Memory B cell (primary cell): ENCODE data around the gene TMEM151A.
"Not testable (repeated sequence)": the region's sequence is repeated elsewhere in the genome, so short reads cannot be mapped to it uniquely, and the experiment has no call there.

Source experiments
- ATAC-seq: fragments of 150-1000 bp; cut with Tn5 transposase; 2 replicates; pipeline ENCODE4 v1.10.0; 2021; ENCODE audit warnings: low read depth, mild to moderate bottlenecking, moderate library complexity
- DNase-seq, 2 donors: peaks; one replicate each; pipeline ENCODE4 v3.0.0; 2022; ENCODE audit warnings: low spot score in 2 of 2
- H3K27ac Mint-ChIP-seq: one replicate; pipeline ENCODE4 v1.8.0; 2022; ENCODE audit warnings: mild to moderate bottlenecking, moderate library complexity, mixed read lengths
- H3K27me3 Mint-ChIP-seq: one replicate; pipeline ENCODE4 v1.8.0; 2022; ENCODE audit warnings: mixed read lengths
- H3K36me3 Mint-ChIP-seq: one replicate; pipeline ENCODE4 v1.8.0; 2022; ENCODE audit warnings: mild to moderate bottlenecking, mixed read lengths
- H3K4me1 Mint-ChIP-seq: one replicate; pipeline ENCODE4 v1.8.0; 2022; ENCODE audit warnings: mixed read lengths
- H3K4me3 Mint-ChIP-seq: one replicate; pipeline ENCODE4 v1.8.0; 2022; ENCODE audit warnings: mild to moderate bottlenecking, moderate library complexity, mixed read lengths
- H3K9me3 Mint-ChIP-seq: one replicate; pipeline ENCODE4 v1.8.0; 2022; ENCODE audit warnings: mixed read lengths

The TMEM151A gene

DNA sequence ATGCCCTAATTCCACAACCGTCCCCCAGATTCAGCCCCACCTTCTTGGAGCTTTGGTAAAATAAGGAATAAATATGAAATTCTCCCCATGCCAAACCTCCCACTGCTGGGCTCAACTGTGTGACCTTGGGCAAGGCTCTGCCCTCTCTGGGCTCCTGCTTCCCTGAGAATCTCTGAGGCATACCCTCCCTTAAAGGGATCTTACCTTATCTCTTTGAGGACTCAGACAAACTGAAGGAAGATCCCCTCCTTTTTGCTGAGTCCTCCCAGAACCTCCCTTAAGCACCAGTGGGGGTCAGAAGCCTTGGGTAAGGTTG, 22.4 kb downstream of the TMEM151A start:
- Mint-ChIP-seq H3K4me1 (peaks cover 22% of the 10 kb centered on the region), H3K9me3 (no peaks in the 10 kb centered on the region), H3K4me3 (peak overlapping the region; percentile 66), H3K27me3 (no peaks in the 10 kb centered on the region), H3K36me3 (no peaks in the 10 kb centered on the region), H3K27ac (no peak overlapping the region)
- ATAC-seq (no peak), DNase-seq (no peak)

DNA sequence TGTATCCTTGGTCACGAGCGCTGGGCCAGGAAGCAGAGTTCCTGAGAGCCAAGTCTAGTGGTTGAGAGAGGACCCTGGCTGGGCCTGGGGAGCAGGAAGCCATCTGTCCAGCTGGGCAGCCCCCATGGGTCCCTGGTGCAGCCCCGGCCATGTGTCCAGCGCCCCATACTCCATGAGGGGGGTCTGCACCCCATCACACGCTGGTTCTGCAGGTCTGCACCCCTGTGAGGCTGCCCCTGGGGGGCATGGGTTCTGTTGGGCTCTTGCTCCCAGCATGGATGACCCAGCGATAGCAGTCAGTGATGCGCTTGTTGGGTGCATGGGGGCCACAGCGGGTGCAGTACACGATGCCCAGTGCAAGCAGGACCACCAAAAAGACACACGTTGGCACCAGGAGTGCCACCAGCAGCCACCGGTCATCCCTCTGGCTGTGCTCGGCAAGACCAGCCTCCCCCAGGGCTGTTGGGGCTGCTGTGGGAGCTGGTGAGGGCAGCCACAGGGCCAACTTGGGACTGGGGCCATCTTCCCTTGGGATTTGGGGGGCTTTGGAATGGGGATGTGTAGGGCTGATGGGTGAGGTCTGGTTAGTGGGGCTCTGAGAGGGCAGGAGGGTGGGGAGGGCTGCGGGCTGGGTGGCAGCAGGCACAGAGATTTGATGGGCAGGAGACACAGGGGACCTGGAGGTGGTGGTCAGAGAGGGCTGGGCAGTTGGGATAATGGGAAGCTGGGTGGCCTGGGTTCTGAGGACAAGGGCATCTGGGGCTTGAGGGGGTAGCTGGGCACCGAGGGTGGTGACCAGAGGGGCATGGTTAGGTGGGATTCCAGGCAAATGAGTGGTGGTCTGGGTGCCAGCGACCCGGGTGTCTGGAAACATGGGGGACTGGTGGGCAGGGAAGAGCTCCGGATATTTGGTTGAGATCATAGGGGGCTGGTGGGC, 23.1 kb downstream of the TMEM151A start:
- H3K27me3 Mint-ChIP-seq: no peaks in the 10 kb centered on the region

DNA sequence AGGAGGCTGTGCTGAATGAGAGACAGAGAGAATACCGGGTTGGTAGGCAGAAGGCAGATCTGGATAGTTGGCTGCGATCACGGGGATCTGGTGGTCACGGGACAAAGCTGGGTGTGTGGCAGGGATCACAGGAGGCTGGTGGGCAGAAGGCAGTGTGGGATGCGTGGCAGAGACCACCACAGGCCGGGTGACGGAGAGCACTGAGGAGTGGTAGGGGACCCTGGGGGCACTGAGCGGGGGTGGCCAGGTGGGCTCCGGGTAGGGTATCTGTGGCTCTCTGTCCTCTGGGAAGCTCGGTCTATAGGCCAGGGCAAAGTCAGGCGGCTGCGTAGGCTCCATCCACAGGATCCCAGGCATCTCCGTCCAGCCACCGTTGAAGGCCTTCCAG, 23.8 kb downstream of the TMEM151A start:
- Mint-ChIP-seq H3K27ac (peak overlapping the region; percentile 39), H3K9me3 (no peaks in the 10 kb centered on the region), H3K4me1 (peaks cover 24% of the 10 kb centered on the region), H3K36me3 (no peaks in the 10 kb centered on the region), H3K27me3 (no peaks in the 10 kb centered on the region), H3K4me3 (no peak overlapping the region)
- DNase-seq: no peak
- ATAC-seq: no peak

More for the DNA sequence above, 23.1 kb downstream of the TMEM151A start:
- no peaks in the 10 kb centered on the region for H3K9me3 Mint-ChIP-seq
- no peak for DNase-seq
- peaks cover 24% of the 10 kb centered on the region for H3K4me1 Mint-ChIP-seq
- H3K36me3 Mint-ChIP-seq: no peaks in the 10 kb centered on the region
- ATAC-seq: no peak
- peak overlapping the region; percentile 39 for H3K27ac Mint-ChIP-seq
- peak overlapping the region; percentile 8 for H3K4me3 Mint-ChIP-seq

DNA sequence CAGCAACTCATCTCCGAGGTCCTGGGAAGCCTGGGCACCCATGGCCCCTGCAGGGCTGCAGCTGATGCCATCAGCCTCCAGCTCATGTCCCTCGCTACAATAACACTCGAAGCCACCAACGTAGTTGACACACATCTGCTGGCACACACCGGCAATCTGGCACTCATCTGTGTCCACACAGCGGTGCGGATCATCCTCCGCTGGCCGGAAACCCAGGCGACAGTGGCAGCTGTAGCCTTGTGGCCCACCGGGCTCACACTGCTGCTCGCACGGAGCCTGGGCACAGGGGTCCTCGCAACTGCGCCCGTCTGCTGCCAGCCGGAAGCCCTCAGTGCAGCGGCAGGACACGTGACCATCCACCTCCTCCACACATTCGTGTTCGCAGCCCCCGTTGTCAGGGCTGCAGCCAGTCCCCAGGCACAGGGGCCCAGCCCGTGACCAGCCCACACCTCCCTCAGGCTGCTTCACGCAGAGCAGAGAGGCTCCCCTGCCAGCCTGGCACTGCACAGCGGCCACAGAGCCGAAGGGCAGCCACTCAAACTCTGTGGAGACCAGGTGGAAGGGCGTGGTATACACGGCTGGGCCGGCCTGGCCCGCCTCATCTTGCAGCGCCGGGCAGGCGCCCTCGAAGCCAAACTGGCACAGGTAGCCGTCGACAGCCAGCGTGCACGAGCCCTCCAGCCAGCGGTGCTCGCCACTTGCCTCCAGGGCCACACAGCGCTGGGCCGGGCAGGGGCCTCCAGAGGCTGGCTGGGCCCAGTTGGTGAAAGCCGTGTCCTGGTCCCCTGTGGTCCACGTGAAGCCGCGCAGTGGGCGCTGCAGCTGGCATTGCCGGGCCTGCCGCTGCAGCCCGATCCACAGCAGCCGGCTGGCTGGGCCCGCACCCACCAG, 24.5 kb downstream of the TMEM151A start:
- Mint-ChIP-seq H3K27me3 (no peaks in the 10 kb centered on the region), H3K4me3 (no peak overlapping the region), H3K27ac (peak overlapping the region; percentile 39), H3K9me3 (no peaks in the 10 kb centered on the region), H3K4me1 (peaks cover 24% of the 10 kb centered on the region), H3K36me3 (no peaks in the 10 kb centered on the region)
- ATAC-seq: no peak
- no peak for DNase-seq

DNA sequence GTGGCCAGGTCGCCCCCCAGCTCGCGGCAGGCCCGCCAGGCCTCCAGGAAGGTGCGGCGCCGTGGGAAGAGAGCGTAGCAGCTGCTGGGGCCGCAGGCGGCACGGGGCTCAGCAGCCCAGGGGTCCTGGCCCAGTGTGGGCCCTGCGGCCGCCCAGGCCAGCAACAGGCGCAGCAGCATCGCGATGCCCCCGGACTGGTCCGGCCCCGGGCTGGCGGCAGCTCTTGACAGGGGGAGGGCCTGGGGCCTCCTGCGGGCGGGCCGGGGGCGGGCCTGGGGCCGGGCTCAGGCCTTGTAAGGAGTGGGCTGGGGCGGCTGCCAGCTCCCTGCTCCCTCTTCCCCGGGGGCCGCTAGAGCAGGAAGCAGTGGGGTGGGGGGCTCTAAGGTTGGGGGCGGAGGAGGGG, 25.2 kb downstream of the TMEM151A start, which contains the start of gene CD248:
Gene CD248 (minus strand): TSS at position 196 of the 403 bp plus-strand sequence. CDS start 17 bp downstream, at position 179.
- Mint-ChIP-seq H3K27ac (peak within 1 kb of the TSS; percentile 92), H3K9me3 (no peaks in the 10 kb centered on the region), H3K4me3 (peak within 1 kb of the TSS; percentile 72), H3K36me3 (no peaks in the 10 kb centered on the region), H3K27me3 (no peaks in the 10 kb centered on the region), H3K4me1 (peaks cover 24% of the 10 kb centered on the region)
- no peak for ATAC-seq
- DNase-seq: no peak

DNA sequence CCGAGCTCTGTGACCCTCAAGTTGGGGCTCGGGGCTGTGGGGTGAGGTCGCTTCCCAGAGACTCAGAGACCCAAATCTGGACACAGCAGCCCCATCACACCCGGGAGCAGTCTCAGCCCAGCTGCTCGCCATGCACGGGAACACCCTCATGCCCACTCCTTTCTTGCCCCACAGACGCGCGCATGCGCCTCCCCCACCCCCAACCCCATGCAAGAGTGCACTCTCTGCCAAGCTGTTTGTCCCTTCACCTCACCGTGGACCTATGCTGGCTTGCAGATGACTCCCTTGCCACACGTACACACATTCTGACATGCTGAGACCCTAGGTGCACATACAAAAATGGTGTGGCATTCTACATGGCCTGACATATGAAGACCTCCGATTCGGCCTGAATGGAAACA, 25.6 kb downstream of the TMEM151A start:
- H3K27me3 Mint-ChIP-seq: no peaks in the 10 kb centered on the region
- peak; percentile 31 to 44 for DNase-seq
- peak overlapping the region; percentile 72 for H3K4me3 Mint-ChIP-seq
- no peaks in the 10 kb centered on the region for H3K36me3 Mint-ChIP-seq
- H3K27ac Mint-ChIP-seq: peak overlapping the region; percentile 92
- peak; percentile 6 for ATAC-seq
- H3K9me3 Mint-ChIP-seq: no peaks in the 10 kb centered on the region
- H3K4me1 Mint-ChIP-seq: peaks cover 24% of the 10 kb centered on the region

DNA sequence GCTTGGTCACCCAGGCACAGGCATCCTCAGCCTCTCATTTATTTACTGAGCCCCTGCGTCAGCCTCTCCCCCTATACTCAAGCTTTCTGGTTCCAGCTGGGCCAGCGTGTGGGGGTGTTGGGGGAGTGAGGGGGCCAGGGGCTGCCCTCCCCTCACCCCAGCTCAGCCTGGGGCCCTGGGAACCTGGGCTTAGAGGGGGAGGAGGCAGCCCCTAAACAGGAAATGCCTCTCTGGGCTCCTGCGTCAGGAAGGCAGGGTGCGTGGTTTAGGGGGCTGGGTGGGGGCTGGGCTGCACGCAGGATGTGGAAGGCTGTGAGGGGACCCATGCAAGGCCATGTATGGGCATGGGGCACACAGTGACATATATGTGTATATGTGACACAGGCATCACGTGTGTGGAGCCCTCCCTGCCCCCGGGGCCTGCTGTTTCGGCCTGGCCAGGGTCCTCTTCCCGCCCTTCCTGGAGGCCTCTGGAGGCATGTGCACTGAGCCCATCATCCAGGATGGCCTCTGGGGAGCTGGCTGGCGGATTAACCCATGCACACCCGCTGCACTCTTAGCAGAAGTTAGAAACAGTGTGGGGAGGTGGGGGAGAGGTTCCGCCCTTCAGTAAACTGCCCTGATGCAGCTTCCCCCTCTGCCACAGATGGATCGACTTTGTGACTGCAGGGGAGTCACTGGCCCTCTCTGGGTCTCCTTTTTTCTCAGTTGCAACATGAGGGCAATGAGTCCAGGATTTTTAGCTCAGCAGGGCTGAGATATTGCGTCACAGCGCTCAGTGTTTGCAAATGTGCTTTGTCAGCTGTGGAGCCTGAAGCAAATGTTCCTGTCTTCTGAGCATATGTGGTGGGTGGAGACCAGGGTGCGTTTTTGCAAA, 26.3 kb downstream of the TMEM151A start:
- H3K9me3 Mint-ChIP-seq: no peaks in the 10 kb centered on the region
- H3K4me3 Mint-ChIP-seq: peak overlapping the region; percentile 72
- no peaks in the 10 kb centered on the region for H3K36me3 Mint-ChIP-seq
- no peaks in the 10 kb centered on the region for H3K27me3 Mint-ChIP-seq
- DNase-seq (no peak), ATAC-seq (peak; percentile 78)
- H3K27ac Mint-ChIP-seq: peak overlapping the region; percentile 92
- H3K4me1 Mint-ChIP-seq: peaks cover 24% of the 10 kb centered on the region

DNA sequence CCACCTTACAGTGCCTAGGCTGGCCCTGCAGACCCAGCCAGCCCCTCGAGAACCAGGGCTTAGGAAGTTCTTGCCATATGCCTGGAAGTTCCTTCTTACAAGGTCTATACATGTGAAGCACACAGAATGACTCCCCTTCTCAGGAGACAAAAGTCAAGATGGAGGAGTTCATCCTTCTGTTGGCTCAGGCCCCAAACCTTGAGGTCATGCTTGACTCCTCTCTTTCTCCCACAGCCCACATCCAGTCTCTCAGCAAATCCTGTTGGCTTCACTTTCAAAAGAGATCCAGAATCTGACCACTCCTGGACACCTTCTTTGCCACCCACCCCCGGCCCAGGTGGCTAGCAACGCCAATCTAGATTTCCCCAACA, 26.9 kb downstream of the TMEM151A start:
- Mint-ChIP-seq H3K9me3 (no peaks in the 10 kb centered on the region), H3K27me3 (no peaks in the 10 kb centered on the region), H3K4me1 (peaks cover 27% of the 10 kb centered on the region), H3K27ac (peak overlapping the region; percentile 92), H3K4me3 (peak overlapping the region; percentile 37), H3K36me3 (no peaks in the 10 kb centered on the region)
- no peak for ATAC-seq
- DNase-seq: no peak

DNA sequence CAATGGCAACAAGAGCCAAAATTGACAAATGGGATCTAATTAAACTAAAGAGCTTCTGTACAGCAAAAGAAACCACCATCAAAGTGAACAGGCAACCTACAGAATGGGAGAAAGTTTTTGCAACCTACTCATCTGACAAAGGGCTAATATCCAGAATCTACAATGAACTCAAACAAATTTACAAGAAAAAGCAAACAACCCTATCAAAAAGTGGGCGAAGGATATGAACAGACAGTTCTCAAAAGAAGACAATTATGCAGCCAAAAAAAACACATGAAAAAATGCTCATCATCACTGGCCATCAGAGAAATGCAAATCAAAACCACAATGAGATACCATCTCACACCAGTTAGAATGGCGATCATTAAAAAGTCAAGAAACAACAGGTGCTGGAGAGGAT, 28.6 kb downstream of the TMEM151A start:
- ATAC-seq, H3K4me3 Mint-ChIP-seq, DNase-seq, H3K27me3 Mint-ChIP-seq, H3K9me3 Mint-ChIP-seq, H3K27ac Mint-ChIP-seq, H3K36me3 Mint-ChIP-seq: not testable (repeated sequence)
- peaks cover 24% of the 10 kb centered on the region for H3K4me1 Mint-ChIP-seq

DNA sequence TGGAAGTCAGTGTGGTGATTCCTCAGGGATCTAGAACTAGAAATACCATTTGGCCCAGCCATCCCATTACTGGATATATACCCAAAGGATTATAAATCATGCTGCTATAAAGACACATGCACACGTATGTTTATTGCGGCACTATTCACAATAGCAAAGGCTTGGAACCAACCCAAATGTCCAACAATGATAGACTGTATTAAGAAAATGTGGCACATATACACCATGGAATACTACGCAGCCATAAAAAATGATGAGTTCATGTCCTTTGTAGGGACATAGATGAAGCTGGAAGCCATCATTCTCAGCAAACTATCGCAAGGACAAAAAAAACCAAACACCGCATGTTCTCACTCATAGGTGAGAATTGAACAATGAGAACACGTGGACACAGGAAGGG, 29.1 kb downstream of the TMEM151A start:
- peaks cover 24% of the 10 kb centered on the region for H3K4me1 Mint-ChIP-seq
- not testable (repeated sequence) for H3K27me3 Mint-ChIP-seq, H3K9me3 Mint-ChIP-seq, H3K4me3 Mint-ChIP-seq, ATAC-seq, H3K36me3 Mint-ChIP-seq, H3K27ac Mint-ChIP-seq, DNase-seq

DNA sequence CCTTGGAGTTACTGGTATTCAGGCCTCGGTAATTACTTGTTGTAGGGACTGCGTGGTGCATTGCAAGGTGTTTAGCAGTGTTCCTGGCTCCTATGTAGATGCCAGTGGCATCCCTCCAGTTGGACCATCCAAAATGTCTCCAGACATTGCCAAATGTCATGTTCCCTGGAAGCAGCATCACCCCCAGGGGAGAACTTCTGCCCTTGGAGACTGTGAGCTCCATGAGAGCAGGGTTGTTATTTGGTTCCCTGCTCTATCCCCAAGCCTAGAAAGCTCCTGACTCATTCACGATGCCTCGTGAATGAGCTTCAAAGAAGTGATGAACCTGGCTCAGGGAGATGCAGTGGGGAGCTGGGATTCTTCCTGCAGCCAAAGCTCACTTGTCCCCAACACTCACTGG, 29.9 kb downstream of the TMEM151A start:
- no peak overlapping the region for H3K27ac Mint-ChIP-seq
- ATAC-seq: no peak
- DNase-seq: no peak
- no peaks in the 10 kb centered on the region for H3K36me3 Mint-ChIP-seq
- peaks cover 28% of the 10 kb centered on the region for H3K4me1 Mint-ChIP-seq
- no peak overlapping the region for H3K4me3 Mint-ChIP-seq
- H3K27me3 Mint-ChIP-seq: no peaks in the 10 kb centered on the region
- no peaks in the 10 kb centered on the region for H3K9me3 Mint-ChIP-seq

DNA sequence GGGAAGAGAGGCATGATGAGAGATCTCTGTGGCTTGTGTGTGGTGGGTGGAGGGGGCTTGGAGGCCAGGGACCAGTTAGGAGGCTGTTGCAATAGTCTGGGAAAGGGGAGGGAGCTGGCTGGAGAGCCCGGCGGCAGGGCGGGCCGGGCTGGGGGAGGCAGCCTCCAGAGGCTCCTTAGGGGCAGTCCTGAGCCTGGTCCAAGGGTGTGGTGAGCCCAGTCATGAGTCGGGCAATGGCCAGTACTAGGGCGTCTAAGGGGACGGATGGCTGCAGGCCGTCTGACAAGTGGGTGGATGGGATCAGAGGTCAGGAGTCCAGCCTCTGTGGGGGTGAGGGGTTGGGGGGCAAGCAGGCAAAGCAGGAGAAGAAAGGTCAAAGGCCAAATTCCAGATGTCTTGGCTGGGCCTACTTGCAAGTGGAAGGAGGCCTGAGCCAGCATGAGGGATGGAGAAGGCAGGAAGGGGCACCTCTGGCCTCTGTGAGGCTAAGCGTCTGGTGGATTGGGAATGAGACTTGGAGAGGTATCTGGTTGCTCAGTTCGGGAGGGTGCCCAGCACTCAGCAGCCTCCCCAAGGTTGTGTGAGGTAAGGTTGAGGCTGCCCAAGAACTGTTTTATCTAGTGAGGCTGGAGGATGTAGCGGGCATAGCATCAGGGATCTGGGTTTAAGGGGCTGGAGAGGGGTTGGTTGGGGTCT, 31.2 kb downstream of the TMEM151A start:
- Mint-ChIP-seq H3K4me3 (no peak overlapping the region), H3K36me3 (no peaks in the 10 kb centered on the region), H3K27me3 (peaks cover 2% of the 10 kb centered on the region), H3K9me3 (no peaks in the 10 kb centered on the region), H3K27ac (no peak overlapping the region), H3K4me1 (peaks cover 28% of the 10 kb centered on the region)
- ATAC-seq (no peak), DNase-seq (no peak)

DNA sequence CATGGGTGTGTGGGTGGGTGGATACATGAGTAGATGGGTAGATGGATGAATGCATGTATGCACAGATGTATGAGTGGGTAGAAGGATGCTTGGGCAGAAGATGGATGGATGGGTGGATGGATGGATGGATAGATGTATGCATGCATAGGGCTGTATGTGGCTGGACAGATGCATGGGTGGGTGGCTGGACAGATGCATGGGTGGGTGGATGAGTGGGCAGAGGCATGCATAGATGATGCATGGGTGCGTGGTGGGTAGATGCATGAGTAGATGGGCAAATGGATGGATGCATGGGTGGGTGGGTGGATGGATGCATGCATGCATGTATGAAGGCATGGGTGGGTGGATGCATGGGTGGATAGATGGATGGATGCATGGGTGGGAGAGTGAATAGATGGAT, 32.0 kb downstream of the TMEM151A start:
- H3K27ac Mint-ChIP-seq: no peak overlapping the region
- DNase-seq (no peak), ATAC-seq (no peak)
- H3K4me1 Mint-ChIP-seq: peaks cover 26% of the 10 kb centered on the region
- peaks cover 2% of the 10 kb centered on the region for H3K27me3 Mint-ChIP-seq
- H3K4me3 Mint-ChIP-seq: no peak overlapping the region
- no peaks in the 10 kb centered on the region for H3K9me3 Mint-ChIP-seq
- H3K36me3 Mint-ChIP-seq: no peaks in the 10 kb centered on the region
